ENCODE data around the gene DNAH17. TPM values are rescaled to one million over a fixed set of nuclear protein-coding genes. Genes with fewer than 3 reads are reported as not detected.

Gene DNAH17
- total and polyA plus RNA-seq, 2 of the 13 experiments (the other 11 are each of a cell fraction or from before 2014, with no cell fraction given): 0.86 to 1.6 TPM

- no peak for TF ChIP-seq CSRNP1 (CRISPR knock-in tag; IDR thresholded peaks at IDR 0.05)
- TF ChIP-seq TFDP2 (CRISPR knock-in tag; IDR thresholded peaks at IDR 0.05): no peak
- no peak for TF ChIP-seq ZNF530 (CRISPR knock-in tag; IDR thresholded peaks at IDR 0.05; ENCODE audit: low read depth)
- TF ChIP-seq ZNF619 (CRISPR knock-in tag; IDR thresholded peaks at IDR 0.05): no peak
- TF ChIP-seq DMAP1 (CRISPR knock-in tag; IDR thresholded peaks at IDR 0.05): no peak
- no peak for TF ChIP-seq SPEN (CRISPR knock-in tag; IDR thresholded peaks at IDR 0.05; ENCODE audit: low read depth)
- TF ChIP-seq DMTF1 (CRISPR knock-in tag; IDR thresholded peaks at IDR 0.05): no peak
- no peak for TF ChIP-seq SYNCRIP (IDR thresholded peaks at IDR 0.05; ENCODE audit: insufficient read depth, low read depth, low read length)
- TF ChIP-seq ZNF260 (CRISPR knock-in tag; IDR thresholded peaks at IDR 0.05; ENCODE audit: borderline replicate concordance, low read depth): no peak
- TF ChIP-seq CEBPG (CRISPR knock-in tag; IDR thresholded peaks at IDR 0.05): peak; percentile 33; the same call in 1 of the 2 replicates
- TF ChIP-seq CEBPB (IDR thresholded peaks at IDR 0.05; ENCODE audit: borderline replicate concordance, low read depth, low read length): peak; percentile 80
- TF ChIP-seq HDAC2 (CRISPR knock-in tag; IDR thresholded peaks at IDR 0.05): peak; percentile 67
- no peak for TF ChIP-seq XBP1 (CRISPR knock-in tag; IDR thresholded peaks at IDR 0.05)
- TF ChIP-seq ZNF777 (CRISPR knock-in tag; IDR thresholded peaks at IDR 0.05): no peak
- no peak for TF ChIP-seq ZNF180 (CRISPR knock-in tag; IDR thresholded peaks at IDR 0.05; ENCODE audit: borderline replicate concordance, low read depth)
- TF ChIP-seq ZSCAN21 (CRISPR knock-in tag; IDR thresholded peaks at IDR 0.05; ENCODE audit: borderline replicate concordance): peak; percentile 61; the same call in 1 of the 2 replicates
- TF ChIP-seq ZNF788 (CRISPR knock-in tag; IDR thresholded peaks at IDR 0.05; ENCODE audit: borderline replicate concordance): peak; percentile 56; the same call in 1 of the 2 replicates
- no peak for TF ChIP-seq MAFF (IDR thresholded peaks at IDR 0.05; ENCODE audit: low read depth, low read length)
- peak; percentile 52; the same call in 1 of the 2 replicates for TF ChIP-seq ZNF792 (CRISPR knock-in tag; IDR thresholded peaks at IDR 0.05)
- TF ChIP-seq ZFY (CRISPR knock-in tag; IDR thresholded peaks at IDR 0.05): no peak
- TF ChIP-seq, protein P1, sequence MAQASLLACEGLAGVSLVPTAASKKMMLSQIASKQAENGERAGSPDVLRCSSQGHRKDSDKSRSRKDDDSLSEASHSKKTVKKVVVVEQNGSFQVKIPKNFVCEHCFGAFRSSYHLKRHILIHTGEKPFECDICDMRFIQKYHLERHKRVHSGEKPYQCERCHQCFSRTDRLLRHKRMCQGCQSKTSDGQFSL (CRISPR knock-in tag; IDR thresholded peaks at IDR 0.05): no peak
- TF ChIP-seq GTF3A (CRISPR knock-in tag; conservative IDR thresholded peaks at IDR 0.05): no peak
- TF ChIP-seq ZFP41 (CRISPR knock-in tag; IDR thresholded peaks at IDR 0.05; ENCODE audit: borderline replicate concordance): no peak
- no peak for TF ChIP-seq ZBTB42 (CRISPR knock-in tag; IDR thresholded peaks at IDR 0.05)
- TF ChIP-seq SMAD3 (CRISPR knock-in tag; IDR thresholded peaks at IDR 0.05): 0 out of 2 replicates have a peak, but pooled peaks have one; percentile 69
- TF ChIP-seq ZNF251 (CRISPR knock-in tag; IDR thresholded peaks at IDR 0.05): no peak
- TF ChIP-seq SOX6 (IDR thresholded peaks at IDR 0.05): no peak
- TF ChIP-seq SOX6 (CRISPR knock-in tag; IDR thresholded peaks at IDR 0.05): peak; percentile 52
These were observed 18.9 kb downstream of the DNAH17 start (continued) for GRCh38 chr17:78558181-78558850.

Data from HepG2 (cell line).